Measurements from ENCODE around the gene ADAMTS12.

The ADAMTS12 gene

DNA sequence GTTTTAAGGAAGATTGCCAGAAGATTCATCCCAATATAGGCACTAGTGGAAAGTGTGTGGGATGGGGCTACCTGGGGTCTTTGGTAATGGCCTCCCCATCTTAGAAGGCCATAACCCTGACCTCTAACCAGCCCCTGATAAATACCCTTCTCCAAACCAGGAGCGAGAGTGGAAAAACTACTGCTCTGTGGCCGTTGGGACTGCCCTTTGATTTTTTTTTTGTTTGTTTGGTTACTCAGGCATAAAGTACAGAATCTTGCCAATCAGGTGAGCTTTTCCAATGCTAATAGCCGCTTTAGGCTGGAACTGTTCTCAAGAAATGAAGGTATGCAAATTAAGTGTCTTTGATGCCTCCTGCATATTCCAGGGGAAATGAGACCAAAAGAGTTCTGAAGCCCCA is 153.7 kb downstream of the ADAMTS12 start:
- DNase-seq (ENCODE audit: low read depth), result no peak
- no peak overlapping the region for H3K4me3 ChIP-seq (ENCODE audit: low read depth, low read length)
- TF ChIP-seq, protein P1, sequence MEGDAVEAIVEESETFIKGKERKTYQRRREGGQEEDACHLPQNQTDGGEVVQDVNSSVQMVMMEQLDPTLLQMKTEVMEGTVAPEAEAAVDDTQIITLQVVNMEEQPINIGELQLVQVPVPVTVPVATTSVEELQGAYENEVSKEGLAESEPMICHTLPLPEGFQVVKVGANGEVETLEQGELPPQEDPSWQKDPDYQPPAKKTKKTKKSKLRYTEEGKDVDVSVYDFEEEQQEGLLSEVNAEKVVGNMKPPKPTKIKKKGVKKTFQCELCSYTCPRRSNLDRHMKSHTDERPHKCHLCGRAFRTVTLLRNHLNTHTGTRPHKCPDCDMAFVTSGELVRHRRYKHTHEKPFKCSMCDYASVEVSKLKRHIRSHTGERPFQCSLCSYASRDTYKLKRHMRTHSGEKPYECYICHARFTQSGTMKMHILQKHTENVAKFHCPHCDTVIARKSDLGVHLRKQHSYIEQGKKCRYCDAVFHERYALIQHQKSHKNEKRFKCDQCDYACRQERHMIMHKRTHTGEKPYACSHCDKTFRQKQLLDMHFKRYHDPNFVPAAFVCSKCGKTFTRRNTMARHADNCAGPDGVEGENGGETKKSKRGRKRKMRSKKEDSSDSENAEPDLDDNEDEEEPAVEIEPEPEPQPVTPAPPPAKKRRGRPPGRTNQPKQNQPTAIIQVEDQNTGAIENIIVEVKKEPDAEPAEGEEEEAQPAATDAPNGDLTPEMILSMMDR (IDR thresholded peaks at IDR 0.05; ENCODE audit: low read depth, low read length, missing control alignments), result no peak

DNA sequence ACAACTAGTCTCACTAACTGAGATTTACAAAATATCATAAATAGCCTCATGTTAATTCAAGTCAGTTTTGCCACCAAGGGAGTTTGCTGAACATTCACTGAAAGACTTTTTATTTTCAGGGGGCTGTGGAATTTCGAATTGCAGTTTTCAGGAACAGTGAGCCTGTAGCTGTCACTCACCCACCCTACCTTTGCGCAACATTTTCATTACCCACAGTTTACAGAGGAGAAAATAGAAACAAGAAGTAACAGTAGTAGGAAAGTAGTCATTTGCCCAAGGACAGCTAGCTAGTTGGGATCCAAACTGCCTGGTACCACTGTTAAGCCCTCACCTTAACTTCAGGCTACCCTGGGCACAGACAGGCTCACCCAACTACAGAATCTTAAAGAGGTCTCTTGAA is 154.1 kb downstream of the ADAMTS12 start:
- H3K4me3 ChIP-seq (ENCODE audit: low read depth, low read length), result no peak overlapping the region
- no peak for DNase-seq (ENCODE audit: low read depth)
- TF ChIP-seq, protein P1 (IDR thresholded peaks at IDR 0.05; ENCODE audit: low read depth, low read length, missing control alignments), result no peak

DNA sequence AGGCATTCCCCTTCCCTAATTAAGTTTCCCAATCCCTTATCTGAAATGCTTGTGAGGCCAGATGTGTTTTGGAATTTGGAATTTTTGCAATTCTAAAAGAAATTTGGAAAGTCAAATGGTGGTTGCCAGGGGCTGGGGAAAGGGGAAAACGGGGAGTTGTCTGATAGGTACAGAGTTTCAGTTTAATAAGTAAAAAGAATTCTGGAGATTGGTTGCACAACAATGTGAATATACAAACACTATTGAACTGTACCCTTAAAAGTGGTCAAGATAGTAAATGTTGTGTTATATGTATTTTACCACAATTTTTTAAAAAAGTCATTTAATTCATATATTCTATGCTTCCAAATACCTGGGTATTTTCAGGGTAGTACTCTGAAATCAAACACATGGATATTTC is 154.5 kb downstream of the ADAMTS12 start:
- no peak for DNase-seq (ENCODE audit: low read depth)
- H3K4me3 ChIP-seq (ENCODE audit: low read depth, low read length), result no peak overlapping the region
- TF ChIP-seq, protein P1 (IDR thresholded peaks at IDR 0.05; ENCODE audit: low read depth, low read length, missing control alignments), result no peak

DNA sequence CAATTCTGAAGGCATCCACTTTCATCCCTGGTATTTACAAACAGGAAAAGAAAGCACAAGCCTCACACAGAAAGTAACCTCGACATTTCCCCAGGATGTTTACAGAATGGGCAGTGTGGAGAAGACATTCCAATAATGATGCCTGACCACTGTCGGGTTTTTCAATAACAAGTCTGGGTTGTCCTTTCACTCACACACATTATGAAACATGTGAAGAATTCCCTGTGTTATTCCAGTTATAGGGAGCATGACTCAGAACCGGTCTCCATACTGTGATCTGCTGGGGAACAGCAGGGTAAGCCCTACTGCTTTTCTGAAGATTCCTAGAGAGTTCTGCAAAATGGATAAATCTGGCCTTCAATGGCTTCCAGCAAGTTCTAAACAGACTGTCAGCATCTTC is 155.3 kb downstream of the ADAMTS12 start:
- DNase-seq (ENCODE audit: low read depth), result no peak
- TF ChIP-seq, protein P1 (IDR thresholded peaks at IDR 0.05; ENCODE audit: low read depth, low read length, missing control alignments), result no peak
- H3K4me3 ChIP-seq (ENCODE audit: low read depth, low read length), result no peak overlapping the region

DNA sequence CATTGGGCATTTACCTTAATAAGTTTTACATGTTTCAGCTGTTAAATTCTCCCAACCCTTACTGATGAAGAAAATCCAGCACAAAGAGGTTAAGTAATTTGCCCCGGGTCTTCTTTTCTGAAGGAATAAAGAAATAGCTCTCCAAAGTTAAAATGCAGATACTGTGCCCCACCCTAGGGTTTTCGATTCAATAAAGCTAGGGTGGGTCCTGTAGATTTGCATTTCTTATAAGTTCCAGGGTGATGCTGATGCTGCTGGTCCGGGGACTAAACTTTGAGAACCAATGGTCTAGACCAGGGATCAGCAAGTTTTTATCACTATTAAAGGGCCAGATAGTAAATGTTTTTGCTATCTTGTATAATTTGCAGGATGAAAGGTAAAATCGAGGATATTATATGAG is 156.7 kb downstream of the ADAMTS12 start:
- TF ChIP-seq, protein P1 (IDR thresholded peaks at IDR 0.05; ENCODE audit: low read depth, low read length, missing control alignments), result no peak
- no peak for DNase-seq (ENCODE audit: low read depth)
- H3K4me3 ChIP-seq (ENCODE audit: low read depth, low read length), result no peak overlapping the region

DNA sequence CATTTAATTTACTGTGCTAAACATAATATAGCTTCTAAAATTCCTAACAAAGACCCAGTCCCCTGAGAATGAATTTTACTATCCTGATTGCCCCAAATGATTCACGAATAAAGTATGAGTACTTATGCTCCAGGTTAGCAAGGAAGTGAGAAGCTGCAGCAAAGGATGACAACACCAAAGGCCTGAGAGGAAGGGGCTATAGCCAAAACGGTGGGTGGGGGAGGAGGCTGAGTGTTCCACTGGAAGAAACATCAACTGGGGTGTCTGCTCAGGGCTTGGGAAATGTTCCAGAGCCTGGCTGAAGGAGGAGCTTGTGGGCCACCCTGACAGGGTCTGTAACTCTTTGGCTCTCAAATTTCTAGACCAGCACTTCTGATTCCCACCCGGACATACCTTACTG is 157.3 kb downstream of the ADAMTS12 start:
- no peak for DNase-seq (ENCODE audit: low read depth)
- no peak overlapping the region for H3K4me3 ChIP-seq (ENCODE audit: low read depth, low read length)
- TF ChIP-seq, protein P1 (IDR thresholded peaks at IDR 0.05; ENCODE audit: low read depth, low read length, missing control alignments), result no peak

DNA sequence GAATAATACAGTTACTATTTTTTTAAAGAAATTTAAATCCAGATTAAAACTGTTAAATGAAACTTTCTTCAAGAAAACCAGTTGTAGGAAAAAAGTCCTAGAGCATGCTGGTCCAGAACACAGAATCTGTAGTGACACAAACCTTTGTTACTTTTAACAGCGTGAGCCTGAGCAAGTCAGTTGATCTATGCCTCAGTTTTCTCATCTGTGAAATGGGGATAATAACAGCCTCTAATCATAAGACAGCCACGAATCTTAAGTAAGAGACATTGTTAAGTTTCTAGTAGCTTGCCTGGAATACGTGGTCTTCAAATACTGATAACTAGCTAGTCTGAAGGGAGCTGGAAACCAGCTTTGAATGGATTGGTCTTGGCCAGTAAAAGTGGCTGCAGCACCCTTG is 158.6 kb downstream of the ADAMTS12 start:
- TF ChIP-seq, protein P1 (IDR thresholded peaks at IDR 0.05; ENCODE audit: low read depth, low read length, missing control alignments), result no peak
- no peak for DNase-seq (ENCODE audit: low read depth)
- H3K4me3 ChIP-seq (ENCODE audit: low read depth, low read length), result no peak overlapping the region
